ENCODE data around the gene D2HGDH.

The D2HGDH gene

DNA sequence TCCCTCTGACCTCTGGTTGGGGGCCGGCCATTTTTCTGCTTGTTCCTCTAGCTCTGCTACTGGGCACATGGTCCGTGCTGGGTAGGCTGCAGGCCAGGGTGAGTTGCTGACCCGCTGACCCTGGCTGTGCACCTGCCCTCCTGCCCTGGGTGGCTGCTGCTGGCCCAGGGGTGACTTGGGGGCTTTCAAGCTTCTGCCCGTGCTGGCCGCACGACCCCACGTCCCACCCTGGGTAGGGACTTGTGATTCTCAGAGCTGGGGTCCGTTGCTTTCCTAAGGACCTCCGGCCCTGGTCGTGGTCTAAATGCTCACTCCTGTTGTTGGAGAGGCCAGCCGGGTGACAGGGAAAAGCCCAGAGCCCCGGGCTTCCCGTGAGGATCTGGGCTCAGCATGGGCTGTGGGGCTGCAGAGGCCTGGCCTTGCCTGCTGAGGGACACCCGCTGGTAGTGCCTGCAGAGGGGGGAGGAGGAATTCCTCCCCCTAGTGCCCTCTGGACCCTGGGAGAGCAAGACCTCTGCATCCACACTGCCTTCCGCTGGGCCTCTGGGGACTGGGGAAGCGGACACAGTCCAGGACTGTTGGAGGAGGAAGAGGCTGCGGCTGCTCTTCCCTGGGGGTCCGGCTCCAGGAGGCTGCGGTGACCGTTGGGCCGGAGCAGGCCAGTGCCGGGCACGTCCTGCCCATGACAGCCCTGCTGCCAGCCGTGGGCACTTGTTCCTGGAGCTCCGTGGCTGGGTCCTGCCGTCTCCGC, 35.9 kb downstream of the D2HGDH start:
- Histone ChIP-seq H3K79me1 (ENCODE audit: low read length) (no peaks in the 10 kb centered on the region), H2BK12ac (ENCODE audit: low read length) (no peak overlapping the region), H3K4me2 (ENCODE audit: low read length) (no peak overlapping the region), H3K27ac (ENCODE audit: low read depth, low read length) (no peak overlapping the region), H4K12ac (ENCODE audit: low read depth, low read length) (no peak overlapping the region), H3K27me3 (ENCODE audit: insufficient read depth, low read length) (no peaks in the 10 kb centered on the region), H4K8ac (ENCODE audit: low read depth, low read length) (no peak overlapping the region), H3K36me3 (ENCODE audit: control insufficient read depth in 1 of 2, insufficient read depth in 2 of 2, low read length in 2 of 2) (no peaks in the 10 kb centered on the region), H3K4me3 (ENCODE audit: low read depth, low read length) (no peak overlapping the region), H3K79me2 (ENCODE audit: control insufficient read depth, insufficient read depth, low read length, poor library complexity) (no peaks in the 10 kb centered on the region), H2AK5ac (ENCODE audit: low read length) (no peak overlapping the region), H3K9ac (ENCODE audit: low read length) (no peak overlapping the region), H2BK120ac (ENCODE audit: insufficient read depth, low read length, poor library complexity) (no peak overlapping the region), H2AFZ (ENCODE audit: insufficient read depth, low read length, poor library complexity) (no peak overlapping the region), H3K4ac (ENCODE audit: low read depth, low read length) (no peak overlapping the region), H3K4me1 (ENCODE audit: control insufficient read depth in 1 of 2, insufficient read depth in 2 of 2, low read length in 2 of 2) (no peaks in the 10 kb centered on the region), H3K18ac (ENCODE audit: low read length) (no peak overlapping the region), H3K9me3 (ENCODE audit: insufficient read depth, low read depth, low read length) (no peaks in the 10 kb centered on the region), H3K23ac (ENCODE audit: low read length) (no peak overlapping the region), H2BK5ac (ENCODE audit: low read depth, low read length, poor library complexity) (no peak overlapping the region), H4K91ac (ENCODE audit: low read depth, low read length) (no peak overlapping the region), H3K14ac (ENCODE audit: low read length) (no peak overlapping the region)
- WGBS (ENCODE audit: extremely low coverage, insufficient coverage, insufficient read length): no CpG with 5 or more reads among the region's 27 CpGs
- DNase-seq: no peak

GRCh38 chr2:241770936-241771285, 36.5 kb downstream of the D2HGDH start:
- Histone ChIP-seq H3K36me3 (ENCODE audit: control insufficient read depth in 1 of 2, insufficient read depth in 2 of 2, low read length in 2 of 2) (no peaks in the 10 kb centered on the region), H2AK5ac (ENCODE audit: low read length) (no peak overlapping the region), H3K23ac (ENCODE audit: low read length) (no peak overlapping the region), H2AFZ (ENCODE audit: insufficient read depth, low read length, poor library complexity) (no peak overlapping the region), H3K4me2 (ENCODE audit: low read length) (no peak overlapping the region), H3K4ac (ENCODE audit: low read depth, low read length) (no peak overlapping the region), H3K4me1 (ENCODE audit: control insufficient read depth in 1 of 2, insufficient read depth in 2 of 2, low read length in 2 of 2) (no peaks in the 10 kb centered on the region), H2BK12ac (ENCODE audit: low read length) (no peak overlapping the region), H3K9ac (ENCODE audit: low read length) (no peak overlapping the region), H3K27me3 (ENCODE audit: insufficient read depth, low read length) (no peaks in the 10 kb centered on the region), H2BK5ac (ENCODE audit: low read depth, low read length, poor library complexity) (no peak overlapping the region), H4K8ac (ENCODE audit: low read depth, low read length) (no peak overlapping the region), H3K18ac (ENCODE audit: low read length) (no peak overlapping the region), H3K79me2 (ENCODE audit: control insufficient read depth, insufficient read depth, low read length, poor library complexity) (no peaks in the 10 kb centered on the region), H3K14ac (ENCODE audit: low read length) (no peak overlapping the region), H4K12ac (ENCODE audit: low read depth, low read length) (no peak overlapping the region), H3K4me3 (ENCODE audit: low read depth, low read length) (no peak overlapping the region), H4K91ac (ENCODE audit: low read depth, low read length) (no peak overlapping the region), H3K9me3 (ENCODE audit: insufficient read depth, low read depth, low read length) (no peaks in the 10 kb centered on the region), H3K79me1 (ENCODE audit: low read length) (no peaks in the 10 kb centered on the region), H2BK120ac (ENCODE audit: insufficient read depth, low read length, poor library complexity) (no peak overlapping the region), H3K27ac (ENCODE audit: low read depth, low read length) (no peak overlapping the region)
- no peak for DNase-seq
- no CpG with 5 or more reads among the region's 12 CpGs for WGBS (ENCODE audit: extremely low coverage, insufficient coverage, insufficient read length)

GRCh38 chr2:241771286-241772062, 37.0 kb downstream of the D2HGDH start:
- no peaks in the 10 kb centered on the region for H3K9me3 ChIP-seq (ENCODE audit: insufficient read depth, low read depth, low read length)
- H4K12ac ChIP-seq (ENCODE audit: low read depth, low read length): no peak overlapping the region
- peak in 1 of 2 donors; percentile 25 for DNase-seq
- no peak overlapping the region for H3K14ac ChIP-seq (ENCODE audit: low read length)
- no peak overlapping the region for H4K8ac ChIP-seq (ENCODE audit: low read depth, low read length)
- H3K4ac ChIP-seq (ENCODE audit: low read depth, low read length): no peak overlapping the region
- no peak overlapping the region for H3K18ac ChIP-seq (ENCODE audit: low read length)
- H3K79me2 ChIP-seq (ENCODE audit: control insufficient read depth, insufficient read depth, low read length, poor library complexity): no peaks in the 10 kb centered on the region
- H3K36me3 ChIP-seq (ENCODE audit: control insufficient read depth in 1 of 2, insufficient read depth in 2 of 2, low read length in 2 of 2): no peaks in the 10 kb centered on the region
- no peaks in the 10 kb centered on the region for H3K79me1 ChIP-seq (ENCODE audit: low read length)
- no peaks in the 10 kb centered on the region for H3K27me3 ChIP-seq (ENCODE audit: insufficient read depth, low read length)
- no peak overlapping the region for H2BK5ac ChIP-seq (ENCODE audit: low read depth, low read length, poor library complexity)
- WGBS (ENCODE audit: extremely low coverage, insufficient coverage, insufficient read length): no CpG with 5 or more reads among the region's 38 CpGs
- peak overlapping the region; percentile 7 for H3K4me3 ChIP-seq (ENCODE audit: low read depth, low read length)
- H3K4me2 ChIP-seq (ENCODE audit: low read length): no peak overlapping the region
- no peak overlapping the region for H2AK5ac ChIP-seq (ENCODE audit: low read length)
- no peak overlapping the region for H3K9ac ChIP-seq (ENCODE audit: low read length)
- no peak overlapping the region for H4K91ac ChIP-seq (ENCODE audit: low read depth, low read length)
- H2AFZ ChIP-seq (ENCODE audit: insufficient read depth, low read length, poor library complexity): no peak overlapping the region
- no peaks in the 10 kb centered on the region for H3K4me1 ChIP-seq (ENCODE audit: control insufficient read depth in 1 of 2, insufficient read depth in 2 of 2, low read length in 2 of 2)
- no peak overlapping the region for H2BK120ac ChIP-seq (ENCODE audit: insufficient read depth, low read length, poor library complexity)
- no peak overlapping the region for H2BK12ac ChIP-seq (ENCODE audit: low read length)
- no peak overlapping the region for H3K27ac ChIP-seq (ENCODE audit: low read depth, low read length)
- no peak overlapping the region for H3K23ac ChIP-seq (ENCODE audit: low read length)

DNA sequence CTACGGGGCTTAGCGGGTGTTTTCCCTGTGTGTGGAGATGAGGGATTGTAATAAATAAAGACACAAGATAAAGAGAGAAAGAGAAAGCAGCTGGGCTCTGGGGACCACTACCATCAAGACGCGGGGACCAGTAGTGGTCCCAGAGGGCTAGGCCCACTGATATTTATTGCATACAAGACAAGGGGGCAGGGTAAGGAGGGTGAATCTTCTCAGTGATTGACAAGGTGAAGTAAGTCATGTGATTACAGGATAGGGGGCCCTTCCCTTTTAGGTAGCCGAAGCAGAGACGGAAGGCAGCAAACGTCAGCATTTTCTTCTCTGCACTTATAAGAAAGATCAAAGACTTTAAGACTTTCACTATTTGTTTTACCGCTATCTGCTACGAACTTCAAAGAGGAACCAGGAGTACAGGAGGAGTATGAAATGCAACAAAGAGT, 37.7 kb downstream of the D2HGDH start:
- Histone ChIP-seq H2AFZ (ENCODE audit: insufficient read depth, low read length, poor library complexity) (no peak overlapping the region), H2BK12ac (ENCODE audit: low read length) (no peak overlapping the region), H3K27me3 (ENCODE audit: insufficient read depth, low read length) (no peaks in the 10 kb centered on the region), H3K4me2 (ENCODE audit: low read length) (no peak overlapping the region), H2AK5ac (ENCODE audit: low read length) (no peak overlapping the region), H3K23ac (ENCODE audit: low read length) (no peak overlapping the region), H3K18ac (ENCODE audit: low read length) (no peak overlapping the region), H4K8ac (ENCODE audit: low read depth, low read length) (no peak overlapping the region), H4K12ac (ENCODE audit: low read depth, low read length) (no peak overlapping the region), H3K4me3 (ENCODE audit: low read depth, low read length) (no peak overlapping the region), H3K9ac (ENCODE audit: low read length) (no peak overlapping the region), H2BK5ac (ENCODE audit: low read depth, low read length, poor library complexity) (no peak overlapping the region), H2BK120ac (ENCODE audit: insufficient read depth, low read length, poor library complexity) (no peak overlapping the region), H3K79me2 (ENCODE audit: control insufficient read depth, insufficient read depth, low read length, poor library complexity) (no peaks in the 10 kb centered on the region), H4K91ac (ENCODE audit: low read depth, low read length) (no peak overlapping the region), H3K27ac (ENCODE audit: low read depth, low read length) (no peak overlapping the region), H3K4me1 (ENCODE audit: control insufficient read depth in 1 of 2, insufficient read depth in 2 of 2, low read length in 2 of 2) (no peaks in the 10 kb centered on the region), H3K36me3 (ENCODE audit: control insufficient read depth in 1 of 2, insufficient read depth in 2 of 2, low read length in 2 of 2) (no peaks in the 10 kb centered on the region), H3K4ac (ENCODE audit: low read depth, low read length) (no peak overlapping the region), H3K9me3 (ENCODE audit: insufficient read depth, low read depth, low read length) (no peaks in the 10 kb centered on the region), H3K14ac (ENCODE audit: low read length) (no peak overlapping the region), H3K79me1 (ENCODE audit: low read length) (no peaks in the 10 kb centered on the region)
- WGBS (ENCODE audit: extremely low coverage, insufficient coverage, insufficient read length): no CpG with 5 or more reads among the region's 9 CpGs
- no peak for DNase-seq
